IPS DF 19.7 (cell line): Measurements from ENCODE around the gene DISP3.

ENCODE experiments used
- DNase-seq: peaks from one replicate; pipeline ENCODE4 v3.0.0-alpha.2; 2013; ENCODE audit warnings: low read depth, low spot score

Gene DISP3

DNA sequence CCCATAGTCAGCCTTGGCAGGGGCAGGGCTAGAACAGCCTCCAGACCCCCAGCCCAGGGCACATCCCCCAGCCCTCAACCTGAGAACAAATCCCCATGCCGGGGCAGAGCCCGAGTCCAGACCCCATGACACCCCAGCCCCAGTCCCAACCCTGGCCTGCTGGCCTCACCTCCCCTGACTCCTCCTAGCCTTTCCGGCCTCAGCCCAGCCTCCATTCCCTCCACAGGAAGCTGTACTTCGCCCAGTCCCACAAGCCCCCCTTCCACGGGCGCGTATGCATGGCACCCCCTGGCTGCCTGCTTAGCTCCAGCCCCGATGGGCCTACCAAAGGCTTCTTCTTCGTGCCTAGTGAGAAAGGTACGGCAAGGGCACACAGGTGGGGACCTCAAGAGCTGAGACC, 50.4 kb downstream of the DISP3 start:
- DNase-seq = no peak

DNA sequence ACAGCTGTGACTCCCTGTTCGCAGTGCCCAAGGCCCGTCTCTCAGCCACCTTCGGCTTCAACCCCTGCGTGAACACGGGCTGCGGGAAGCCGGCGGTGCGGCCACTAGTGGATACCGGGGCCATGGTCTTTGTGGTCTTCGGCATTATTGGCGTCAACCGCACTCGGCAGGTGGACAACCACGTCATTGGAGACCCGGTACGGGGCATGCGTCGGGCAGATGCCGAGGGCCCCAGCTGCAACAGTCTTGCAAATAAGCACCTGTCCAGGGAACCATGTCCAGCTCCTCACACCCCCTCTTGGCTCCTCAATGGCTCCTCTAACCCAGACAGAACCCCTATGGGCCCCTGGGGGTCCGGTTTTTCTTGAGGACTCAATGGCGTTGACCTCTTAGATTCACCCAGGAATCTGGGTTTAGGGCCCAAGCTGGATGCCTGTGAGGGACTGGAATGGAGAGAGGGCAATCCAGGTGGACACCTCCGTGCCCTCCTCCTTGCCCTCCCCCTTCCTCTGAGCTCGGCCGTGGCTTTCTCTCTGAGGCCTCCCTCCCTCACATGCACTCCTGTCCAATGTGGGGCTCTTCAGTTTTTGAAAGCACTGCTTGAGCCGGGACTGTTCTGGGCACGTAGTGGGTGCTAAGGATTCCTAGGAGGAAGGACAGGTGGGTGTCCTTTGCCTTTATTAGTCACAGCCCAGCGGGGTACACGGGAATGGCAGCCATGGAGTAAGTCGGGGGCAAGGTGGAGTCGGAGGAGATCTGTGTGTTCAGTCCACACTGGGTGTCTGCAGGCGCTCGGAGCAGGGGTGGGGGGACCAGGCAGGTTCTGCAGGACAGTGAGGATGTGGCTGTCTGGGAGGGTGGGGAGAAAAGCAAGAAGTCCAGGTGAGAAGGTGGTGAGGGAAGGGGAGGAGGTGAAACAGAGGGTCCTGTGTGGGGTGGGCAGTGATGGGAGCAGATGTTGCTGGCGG, 51.1 kb downstream of the DISP3 start:
- DNase-seq = no peak

DNA sequence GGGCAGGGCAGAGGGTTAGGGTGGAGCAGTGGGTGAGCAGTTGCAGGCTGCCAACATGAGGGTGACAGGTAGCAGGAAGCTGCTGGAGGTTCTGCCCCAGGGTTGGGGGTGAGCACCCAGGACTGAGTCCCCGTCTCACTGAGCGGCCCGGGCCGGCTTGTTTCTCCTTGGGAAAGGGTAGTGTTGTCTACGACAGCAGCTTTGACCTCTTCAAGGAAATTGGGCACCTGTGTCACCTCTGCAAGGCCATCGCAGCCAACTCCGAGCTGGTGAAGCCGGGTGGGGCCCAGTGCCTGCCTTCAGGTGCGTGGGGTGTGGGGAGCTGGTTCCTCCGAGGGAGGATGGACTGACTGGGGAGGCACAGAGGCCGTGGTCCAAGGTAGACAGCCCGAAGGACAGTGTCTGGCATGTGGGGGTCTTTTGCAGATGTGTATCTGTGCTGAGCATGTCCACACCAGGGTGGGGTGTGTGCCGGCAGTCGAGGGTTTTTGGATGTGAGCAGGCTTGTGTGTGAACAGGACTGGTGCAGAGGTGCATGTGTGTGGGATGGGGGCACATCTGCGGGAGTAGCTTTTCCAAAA, 51.9 kb downstream of the DISP3 start:
- no peak for DNase-seq

DNA sequence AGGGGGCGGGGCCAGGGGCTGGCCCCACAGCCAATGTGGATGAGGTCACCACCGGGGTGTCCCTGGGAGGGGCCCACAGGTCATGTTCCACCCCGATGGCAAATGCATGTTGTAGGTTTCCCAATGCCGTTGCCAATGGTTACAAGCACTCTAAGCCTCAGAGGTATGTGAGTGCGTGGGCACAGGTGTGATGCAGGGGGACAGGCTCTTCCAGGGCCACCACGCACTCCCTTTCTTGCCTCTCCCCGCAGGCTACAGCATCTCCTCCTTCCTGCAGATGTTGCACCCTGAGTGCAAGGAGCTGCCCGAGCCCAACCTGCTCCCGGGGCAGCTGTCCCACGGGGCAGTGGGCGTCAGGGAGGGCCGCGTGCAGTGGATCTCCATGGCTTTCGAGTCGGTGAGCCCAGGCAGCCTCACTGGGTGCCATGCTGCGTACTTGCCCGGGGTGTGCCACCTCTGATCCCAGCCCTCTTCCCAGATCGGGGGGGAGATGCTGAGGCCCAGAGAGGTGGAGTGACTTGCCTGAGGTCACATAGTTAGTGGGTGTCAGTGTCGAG, 52.4 kb downstream of the DISP3 start:
- no peak for DNase-seq

DNA sequence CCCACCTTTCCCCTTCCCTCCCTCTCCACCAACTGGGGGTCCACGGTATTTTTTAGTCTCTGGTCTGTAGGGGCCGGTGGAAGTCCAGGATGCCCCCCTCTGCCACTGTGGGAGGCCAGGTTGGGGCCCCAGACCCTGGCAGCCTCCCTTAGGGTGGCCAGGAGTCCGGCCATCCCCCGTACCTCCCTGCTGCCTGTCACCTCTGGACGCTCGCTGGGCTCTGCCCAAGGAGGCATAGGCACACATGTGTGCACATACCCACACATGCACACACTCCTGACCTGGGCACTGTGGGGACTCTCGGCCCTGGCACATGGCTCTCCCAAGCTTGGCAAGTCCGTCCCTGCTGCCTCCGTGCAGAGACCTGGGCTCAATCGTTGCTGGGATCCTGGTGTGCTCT, 53.0 kb downstream of the DISP3 start:
- no peak for DNase-seq

DNA sequence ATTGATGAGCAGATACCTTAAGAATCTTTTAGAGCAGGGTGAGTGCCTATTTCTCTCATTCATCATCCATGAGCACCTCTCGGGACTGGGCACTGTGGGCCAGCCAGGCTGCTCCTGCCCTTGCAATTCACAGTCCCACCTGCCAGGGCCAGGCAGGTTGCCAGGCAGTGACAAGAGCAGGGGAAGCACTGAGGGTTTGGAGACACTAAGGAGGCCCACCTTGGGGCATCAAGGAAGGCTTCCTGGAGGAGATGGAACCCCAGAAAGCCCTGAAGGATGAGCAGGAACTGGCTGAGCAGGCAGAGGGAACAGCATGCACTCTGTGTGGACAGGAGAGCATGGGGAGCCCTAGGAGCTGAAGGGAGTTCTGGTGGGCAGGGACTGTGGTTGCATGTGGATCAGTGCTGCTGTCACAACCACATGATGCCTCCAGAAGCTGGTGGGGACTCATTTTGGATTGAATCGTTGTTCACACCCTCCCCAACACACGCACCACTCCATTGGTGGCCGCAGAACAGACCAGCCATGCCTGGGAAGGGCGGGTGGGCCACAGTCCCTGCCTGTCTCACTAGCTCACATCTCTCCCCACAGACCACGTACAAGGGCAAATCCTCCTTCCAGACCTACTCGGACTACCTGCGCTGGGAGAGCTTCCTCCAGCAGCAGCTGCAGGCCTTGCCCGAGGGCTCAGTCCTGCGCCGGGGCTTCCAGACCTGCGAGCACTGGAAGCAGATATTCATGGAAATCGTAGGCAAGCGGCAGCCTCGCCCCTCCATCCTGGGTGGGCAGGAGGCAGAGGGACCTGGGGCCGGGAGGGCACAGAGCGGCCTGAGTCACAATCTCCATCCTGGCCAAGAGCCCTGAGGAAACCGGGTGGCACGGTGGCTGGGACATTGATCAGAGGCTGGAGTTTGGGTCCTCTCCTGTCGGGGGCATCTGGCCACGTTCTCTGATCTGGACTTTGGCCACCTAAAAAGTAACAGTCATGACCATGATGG, 55.1 kb downstream of the DISP3 start:
- no peak for DNase-seq

DNA sequence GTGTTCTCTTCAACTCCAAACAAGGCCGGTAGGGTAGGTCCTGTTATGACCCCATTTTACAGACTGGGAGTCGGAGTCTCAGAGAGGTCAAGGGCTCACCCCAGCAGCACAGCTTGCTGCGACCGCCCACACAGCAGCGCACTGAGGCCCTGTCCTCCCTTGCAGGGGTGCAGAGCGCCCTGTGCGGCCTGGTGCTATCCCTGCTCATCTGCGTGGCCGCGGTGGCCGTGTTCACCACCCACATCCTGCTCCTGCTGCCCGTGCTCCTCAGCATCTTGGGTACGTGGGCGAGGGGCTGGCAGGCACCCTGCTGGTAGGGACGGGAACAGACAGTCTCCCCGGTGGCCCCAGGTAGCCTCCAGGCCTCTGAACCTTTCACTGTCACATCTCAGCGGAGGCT, 55.9 kb downstream of the DISP3 start:
- no peak for DNase-seq

DNA sequence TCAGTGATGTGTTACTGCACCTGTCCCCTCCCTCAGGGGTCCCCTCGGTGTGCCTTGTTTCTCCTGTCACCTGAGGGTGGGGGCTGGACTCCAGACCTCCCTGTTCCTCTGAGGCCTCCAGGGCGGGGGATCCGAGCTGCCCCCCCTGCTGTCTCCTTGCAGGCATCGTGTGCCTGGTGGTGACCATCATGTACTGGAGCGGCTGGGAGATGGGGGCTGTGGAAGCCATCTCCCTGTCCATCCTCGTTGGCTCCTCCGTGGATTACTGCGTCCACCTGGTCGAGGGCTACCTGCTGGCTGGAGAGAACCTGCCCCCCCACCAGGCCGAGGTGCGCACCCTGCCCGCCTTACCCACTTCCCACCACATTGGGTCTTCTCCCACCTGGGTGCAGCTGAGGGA, 56.4 kb downstream of the DISP3 start:
- no peak for DNase-seq

DNA sequence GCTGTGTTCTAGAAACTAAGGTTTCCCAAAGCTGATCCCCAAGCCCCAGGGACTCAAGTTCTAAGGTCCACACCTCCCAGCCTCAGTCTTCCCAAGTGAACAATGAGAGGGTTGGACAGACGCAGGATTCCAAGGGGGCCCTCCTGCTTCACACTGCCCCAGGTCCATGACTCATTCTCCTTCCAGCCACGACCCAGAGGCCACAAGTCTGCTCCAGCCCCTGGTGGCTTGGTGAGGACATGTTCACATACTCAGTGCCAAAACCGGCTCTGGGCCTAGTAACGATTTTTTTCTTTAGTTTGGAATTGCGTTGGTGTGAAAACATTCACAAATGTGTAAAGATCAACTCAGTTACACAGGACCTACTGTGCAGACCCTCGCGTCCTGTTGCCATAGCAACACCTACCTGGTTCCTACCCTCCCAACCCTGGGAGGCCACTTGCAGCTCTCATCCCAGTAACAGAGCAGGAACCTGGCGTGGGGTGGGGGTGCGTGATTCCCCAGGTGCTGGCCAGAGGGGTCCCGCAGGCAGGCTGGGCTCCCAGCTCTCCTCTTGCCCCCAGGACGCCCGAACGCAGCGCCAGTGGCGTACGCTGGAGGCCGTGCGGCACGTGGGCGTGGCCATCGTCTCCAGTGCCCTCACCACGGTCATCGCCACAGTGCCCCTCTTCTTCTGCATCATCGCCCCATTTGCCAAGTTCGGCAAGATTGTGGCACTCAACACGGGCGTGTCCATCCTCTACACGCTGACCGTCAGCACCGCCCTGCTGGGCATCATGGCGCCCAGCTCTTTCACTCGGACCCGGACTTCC, 57.0 kb downstream of the DISP3 start:
- no peak for DNase-seq

DNA sequence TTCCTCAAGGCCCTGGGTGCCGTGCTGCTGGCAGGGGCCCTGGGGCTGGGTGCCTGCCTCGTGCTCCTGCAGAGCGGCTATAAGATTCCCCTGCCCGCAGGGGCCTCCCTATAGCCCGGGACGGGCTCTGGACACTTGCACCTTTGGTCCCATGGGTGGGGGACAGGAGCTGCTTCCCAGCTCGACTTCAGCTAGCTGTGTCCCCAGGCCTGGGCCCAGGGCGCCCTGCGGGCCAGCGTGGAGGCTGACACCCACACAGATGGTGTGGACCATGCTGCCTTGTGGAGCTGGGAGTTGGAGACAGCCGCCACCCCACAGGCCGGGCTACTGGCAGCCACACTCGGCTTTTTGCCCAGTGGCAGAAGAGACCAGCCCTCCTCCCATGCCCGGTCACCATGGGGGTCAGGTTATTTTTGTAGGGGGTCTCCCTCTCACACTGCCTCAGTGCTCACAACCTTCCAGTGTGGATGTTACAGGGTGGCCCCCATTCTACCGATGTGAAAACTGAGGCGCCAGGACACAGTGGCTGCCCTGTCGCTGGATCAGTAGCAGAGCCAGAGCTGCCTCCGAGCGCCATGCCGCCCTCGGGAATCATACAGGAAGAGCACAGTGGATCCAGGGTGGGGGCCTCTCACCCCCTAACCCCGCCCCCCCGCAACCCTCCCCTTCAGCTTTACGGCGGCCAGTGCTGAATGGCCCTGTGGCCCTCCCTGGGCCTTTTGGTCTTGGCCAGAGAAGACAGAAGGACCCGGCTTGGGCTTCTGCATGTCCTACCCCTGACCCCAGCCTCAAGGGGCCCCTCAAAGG, 57.8 kb downstream of the DISP3 start:
- no peak for DNase-seq

DNA sequence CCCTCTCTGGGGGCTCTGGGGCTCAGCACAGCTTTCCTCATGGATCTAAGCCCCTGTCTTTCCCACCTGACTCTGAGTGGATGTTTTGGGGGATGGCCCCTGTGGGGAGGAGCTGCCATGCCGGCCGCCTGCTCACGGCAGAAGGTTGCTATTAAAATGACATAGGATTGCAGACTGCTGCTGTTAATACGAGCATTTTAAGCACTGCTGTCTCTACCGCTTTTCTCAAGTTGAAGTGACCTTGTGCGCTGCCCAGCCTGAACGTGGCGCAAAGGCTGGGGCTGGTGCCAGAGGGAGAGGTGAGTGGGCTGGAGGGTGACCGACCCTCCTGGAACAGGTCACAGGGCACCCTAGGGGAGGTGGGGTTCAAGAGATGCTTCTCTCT, 58.4 kb downstream of the DISP3 start:
- DNase-seq = no peak

DNA sequence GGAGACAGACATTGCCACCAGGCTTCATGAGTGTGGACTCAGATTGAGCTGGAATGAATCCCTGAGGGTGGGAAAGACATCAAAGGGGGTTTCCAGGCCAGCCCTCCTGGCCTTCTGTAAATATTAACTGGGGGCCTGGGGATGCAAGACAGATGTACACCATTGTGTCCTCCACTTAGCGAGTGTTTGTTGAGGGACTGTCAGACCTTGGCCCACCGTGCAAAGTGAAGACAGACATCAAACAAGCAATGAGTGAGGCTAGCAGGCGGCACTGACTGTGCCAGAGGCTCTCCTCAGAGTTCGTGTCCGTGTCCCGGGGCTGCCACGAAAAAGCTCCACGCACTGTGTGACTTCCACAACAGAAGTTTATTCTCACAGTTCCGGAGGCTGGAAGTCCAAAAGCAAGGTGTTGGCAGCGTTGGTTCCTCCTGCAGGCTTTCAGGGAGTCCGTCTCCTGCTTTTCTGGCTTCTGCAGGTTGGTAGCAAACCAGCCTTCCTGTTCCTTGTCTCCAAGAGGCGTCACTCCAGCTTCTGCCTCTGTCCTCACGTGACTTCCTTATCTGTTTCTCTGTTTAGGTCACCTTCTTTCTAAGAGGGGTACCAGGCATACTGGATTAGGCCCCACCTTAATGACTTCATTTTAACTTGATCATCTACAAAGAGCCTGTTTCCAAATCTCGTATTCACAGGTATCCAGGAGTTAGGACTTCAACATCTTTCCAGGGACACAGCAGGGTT, 59.1 kb downstream of the DISP3 start:
- DNase-seq = no peak

DNA sequence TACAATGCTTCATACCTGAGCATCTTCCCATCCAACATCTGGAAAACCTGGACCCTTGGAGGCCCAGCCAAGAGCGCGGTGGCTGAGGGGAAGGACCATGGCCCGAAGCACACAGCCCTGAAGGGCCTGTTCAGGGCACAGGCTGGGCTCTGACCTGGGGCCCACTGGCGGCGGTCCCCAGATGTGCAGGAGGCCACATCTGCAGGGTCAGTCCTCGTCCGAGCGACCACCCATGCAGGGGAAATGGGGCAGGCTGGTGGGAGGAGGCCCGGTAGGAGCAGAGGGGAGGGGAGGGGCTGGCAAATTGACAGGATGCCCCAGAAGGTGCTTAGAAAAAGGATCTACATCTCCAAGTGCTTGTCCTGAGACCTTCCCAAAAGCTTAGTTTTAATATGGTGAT, 59.9 kb downstream of the DISP3 start:
- no peak for DNase-seq

DNA sequence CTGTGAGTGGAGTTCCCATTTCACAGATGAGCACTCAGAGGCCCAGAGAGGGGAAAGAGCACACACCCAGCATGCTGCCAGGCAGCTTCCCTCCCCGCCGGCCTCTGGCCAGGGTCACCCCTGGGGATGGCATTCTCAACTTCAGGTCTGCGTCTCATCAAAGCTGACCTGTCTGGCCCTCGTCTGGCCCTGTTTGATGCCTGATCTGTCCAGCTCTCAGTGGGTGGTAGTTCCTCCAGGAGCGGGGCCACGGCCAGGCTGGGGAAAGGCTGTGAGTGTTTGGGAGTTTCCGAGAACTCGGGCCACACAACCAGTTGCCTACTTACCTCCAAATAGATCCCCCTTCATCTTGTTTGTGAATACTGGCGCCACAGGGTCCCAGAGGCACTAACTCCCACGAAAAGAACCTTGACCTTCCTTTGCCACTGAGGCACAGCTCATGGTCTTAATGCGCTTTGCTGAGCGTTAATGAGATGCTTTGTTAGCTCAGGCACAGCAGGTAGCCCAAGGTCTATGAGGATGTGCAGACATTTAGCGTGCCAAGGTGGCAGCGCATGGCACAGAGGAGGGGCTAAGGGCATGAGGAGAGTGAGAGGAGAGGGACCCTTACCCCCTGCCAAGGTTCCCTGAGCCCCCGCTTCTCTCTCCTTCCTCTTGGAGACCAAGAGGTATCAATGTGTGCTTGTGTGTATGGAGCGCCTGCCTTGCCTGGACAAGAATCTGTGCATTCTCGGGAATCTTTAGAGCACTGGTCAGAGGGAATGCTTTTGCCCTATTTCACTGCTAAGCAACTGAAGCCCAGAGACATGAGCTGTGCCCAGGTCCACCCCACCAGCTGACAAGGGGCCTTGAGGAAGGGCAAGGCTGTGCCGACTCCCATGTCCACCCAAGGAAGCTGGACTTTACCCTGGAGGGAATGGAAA, 61.2 kb downstream of the DISP3 start:
- DNase-seq = no peak

DNA sequence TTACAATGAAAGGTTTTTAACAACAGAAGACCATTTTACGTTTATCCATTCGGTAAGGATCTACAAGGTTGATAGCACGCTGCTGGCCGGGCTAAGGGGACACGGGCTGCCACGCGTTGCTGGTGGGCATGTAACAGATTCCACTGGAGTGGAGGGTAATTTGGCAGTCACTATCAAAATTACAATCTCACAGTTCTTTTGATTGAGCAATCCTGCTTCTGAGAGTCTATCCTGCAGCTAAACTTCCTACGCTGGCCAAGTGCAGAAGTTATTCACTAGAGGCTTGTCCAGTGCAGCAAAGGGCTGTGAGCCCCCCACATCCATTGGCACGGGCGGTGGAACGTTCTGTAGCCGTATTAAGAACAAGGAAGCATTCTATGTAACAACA, 61.8 kb downstream of the DISP3 start:
- no peak for DNase-seq

DNA sequence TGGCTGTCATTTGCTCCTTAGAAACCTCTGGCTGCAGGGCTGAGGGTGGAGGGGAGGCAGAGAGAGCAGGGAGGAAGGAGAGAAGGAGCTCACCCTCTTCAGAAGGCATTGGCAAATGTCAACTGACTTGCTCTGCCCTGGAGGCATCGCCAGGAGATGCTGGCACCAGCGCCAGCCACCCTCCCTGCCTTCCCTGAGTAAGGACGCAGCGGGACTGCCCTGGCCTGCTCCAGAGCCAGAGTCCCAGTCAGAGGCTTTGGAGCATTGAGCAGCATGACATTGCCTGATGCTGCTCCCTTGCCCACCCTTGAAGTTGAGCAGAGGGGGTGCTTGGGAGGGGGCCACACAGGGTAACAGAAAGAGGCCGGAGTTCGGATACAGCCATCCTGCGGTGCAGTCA, 62.3 kb downstream of the DISP3 start:
- no peak for DNase-seq

DNA sequence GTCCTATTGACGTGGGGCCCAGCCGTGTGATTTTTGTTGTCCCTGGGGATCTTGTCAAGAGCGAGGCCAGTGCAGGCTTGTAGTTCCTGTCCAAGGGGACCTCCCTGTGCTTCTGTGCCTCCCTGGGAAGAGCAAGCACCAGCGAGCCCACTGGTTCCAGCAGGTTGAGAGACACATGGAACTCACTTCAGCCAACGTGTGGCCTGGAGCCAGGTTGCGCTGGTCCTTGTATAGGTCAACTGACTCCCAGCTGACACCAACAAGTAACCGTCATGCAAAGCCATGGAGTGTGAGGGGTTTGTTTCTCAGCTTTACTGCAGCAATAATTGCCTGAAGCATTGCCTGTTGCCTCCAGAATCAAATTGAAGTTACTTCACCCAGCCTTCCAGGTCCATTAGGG, 63.0 kb downstream of the DISP3 start:
- no peak for DNase-seq

DNA sequence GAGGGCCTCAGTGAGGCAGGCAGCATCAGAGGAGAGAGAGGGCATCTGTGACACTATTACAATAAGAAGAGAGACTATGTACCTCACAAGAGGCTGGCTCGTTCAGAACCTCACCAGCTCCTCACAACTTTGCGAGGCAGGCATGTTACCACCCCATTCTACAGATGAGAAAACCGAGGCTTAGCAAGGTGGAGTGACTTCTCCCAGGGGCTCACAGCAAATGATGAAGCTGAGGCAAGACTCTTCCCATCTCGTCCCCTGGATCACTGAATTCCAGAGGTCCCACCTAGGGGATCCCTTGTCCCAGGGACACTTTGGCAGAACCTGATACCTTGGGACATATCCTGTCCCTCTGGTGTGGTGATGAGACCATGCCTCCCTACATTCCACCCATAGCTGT, 64.4 kb downstream of the DISP3 start:
- DNase-seq = no peak
